Activated T-helper 1 cell treated with anti-CD3 and anti-CD28 coated beads, Interleukin-12 subunit alpha, Interleukin-12 subunit beta, Interleukin-2, Interleukin-4 antibody, amounts not matched to agents 30 ng/mL and 10 ng/mL and 1 ng/mL, durations not matched to agents 14 hours and 24 hours and 36 hours (primary cell): ENCODE results near the gene CORO2B. TPM values are rescaled to one million over a fixed set of nuclear protein-coding genes. Genes with fewer than 3 reads are reported as not detected.

Experiments used
- total RNA-seq: library from RNA; stranded (reverse); gene quantifications from 2 replicates; pipeline ENCODE4 v1.2.3, GENCODE V29; 2022

Gene CORO2B
- total RNA-seq, 1 donor from 2014 or later = not detected

Other genes with a start within 250 kb of the CORO2B start
- gene ITGA11, start 146.8 kb upstream of the CORO2B start, total RNA-seq = 0.23 and 0.27 TPM in 2 replicates
- 275 TPM in 2 replicates for gene ANP32A, start 241.9 kb downstream of the CORO2B start, total RNA-seq